IMR-90 (cell line): ENCODE measurements around the gene DNTT. TPM values are rescaled to one million over a fixed set of nuclear protein-coding genes. Genes with fewer than 3 reads are reported as not detected.

Experiments
- ATAC-seq: fragments of 200-7000 bp; cut with Tn5 transposase; 2 replicates; pipeline ENCODE4 v1.9.1; 2020; ENCODE audit warnings: low read depth, mild to moderate bottlenecking, moderate library complexity
- BruUV-seq: library from RNA; stranded (reverse); fragments of 400-500 nt; replicated peaks from 2 replicates; lab custom pipeline; 2021; lab: Mats Ljungman, UMichigan
- CTCF ChIA-PET: fragments of 300-600 bp; formaldehyde crosslinking; extraction: SDS; loops from one replicate; lab custom pipeline; 2021; ENCODE audit warnings: antibody characterized with exemption; lab: Yijun Ruan, JAX
- POLR2A ChIA-PET: fragments of 300-600 bp; sonication (Branson Sonifier 250); formaldehyde crosslinking; loops from one replicate; lab custom pipeline; 2022; ENCODE audit warnings: antibody characterized with exemption; ENCODE audit not compliant: unreplicated experiment; lab: Charles Lee
- DNase-seq: peaks from one replicate; pipeline ENCODE4 v3.0.0; 2013
- H2AFZ ChIP-seq: replicated peaks from 2 replicates; pipeline ENCODE3; 2013; ENCODE audit warnings: low read length, mild to moderate bottlenecking; ENCODE audit not compliant: poor library complexity
- H2AK5ac ChIP-seq: 2 replicates; pipeline ENCODE4 v1.6.1; 2013; ENCODE audit warnings: low read depth, low read length, inconsistent platforms
- H2AK9ac ChIP-seq: replicated peaks from 2 replicates; pipeline ENCODE3; 2013; ENCODE audit warnings: mild to moderate bottlenecking, low read depth, low read length, moderate library complexity; ENCODE audit not compliant: poor library complexity
- H2BK120ac ChIP-seq: 2 replicates; pipeline ENCODE4 v1.6.1; 2013; ENCODE audit warnings: low read depth, low read length, inconsistent platforms
- H2BK15ac ChIP-seq: 3 replicates; pipeline ENCODE4 v1.6.1; 2013; ENCODE audit warnings: low read depth, low read length, inconsistent platforms
- H2BK20ac ChIP-seq: 2 replicates; pipeline ENCODE4 v1.6.1; 2013; ENCODE audit warnings: low read depth, mild to moderate bottlenecking, inconsistent platforms, low read length, moderate library complexity
- H2BK5ac ChIP-seq: 2 replicates; pipeline ENCODE4 v1.6.1; 2013; ENCODE audit warnings: mild to moderate bottlenecking, low read depth, low read length, inconsistent platforms; ENCODE audit not compliant: poor library complexity, severe bottlenecking
- H3K14ac ChIP-seq: replicated peaks from 2 replicates; pipeline ENCODE4 v1.6.1; 2013; ENCODE audit warnings: low read depth, low read length, inconsistent platforms
- H3K18ac ChIP-seq: 2 replicates; pipeline ENCODE4 v1.6.1; 2013; ENCODE audit warnings: low read depth, low read length, control low read depth
- H3K23ac ChIP-seq: 2 replicates; pipeline ENCODE4 v1.6.1; 2013; ENCODE audit warnings: low read depth, low read length, inconsistent platforms
- H3K27ac ChIP-seq: 2 replicates; pipeline ENCODE4 v1.5.1; 2013; ENCODE audit warnings: mild to moderate bottlenecking, control low read depth, low read length; ENCODE audit not compliant: insufficient read depth
- H3K27me3 ChIP-seq: 2 replicates; pipeline ENCODE4 v1.6.1; 2013; ENCODE audit warnings: low read length; ENCODE audit not compliant: control insufficient read depth, insufficient read depth
- H3K36me3 ChIP-seq: 2 replicates; pipeline ENCODE4 v1.6.1; 2013; ENCODE audit warnings: low read length, mixed read lengths; ENCODE audit not compliant: control insufficient read depth, insufficient read depth
- H3K4ac ChIP-seq: 2 replicates; pipeline ENCODE4 v1.6.1; 2013; ENCODE audit warnings: low read depth, low read length, inconsistent platforms
- H3K4me1 ChIP-seq: 2 replicates; pipeline ENCODE4 v1.6.1; 2013; ENCODE audit warnings: low read length, mixed read lengths; ENCODE audit not compliant: control insufficient read depth, insufficient read depth
- H3K4me2 ChIP-seq: 2 replicates; pipeline ENCODE4 v1.6.1; 2013; ENCODE audit warnings: low read depth, mild to moderate bottlenecking, control low read depth, low read length, moderate library complexity
- H3K4me3 ChIP-seq: 2 replicates; pipeline ENCODE4 v1.5.1; 2013; ENCODE audit warnings: low read depth, mild to moderate bottlenecking, control low read depth, low read length, moderate library complexity; ENCODE audit not compliant: insufficient read depth
- H3K56ac ChIP-seq: 2 replicates; pipeline ENCODE4 v1.6.1; 2013; ENCODE audit warnings: low read length, inconsistent platforms; ENCODE audit not compliant: insufficient read depth; ENCODE audit errors: extremely low read depth
- H3K79me1 ChIP-seq, 2 experiments: 2 replicates each; pipeline ENCODE4 v1.6.1; 2013; ENCODE audit warnings: low read length in 2 of 2, inconsistent platforms in 1 of 2, low read depth in 1 of 2
- H3K9ac ChIP-seq: 2 replicates; pipeline ENCODE4 v1.6.1; 2013; ENCODE audit warnings: low read depth, low read length, control low read depth
- H3K9me1 ChIP-seq: 2 replicates; pipeline ENCODE4 v1.6.1; 2013; ENCODE audit warnings: low read length, inconsistent platforms; ENCODE audit not compliant: insufficient read depth
- H3K9me3 ChIP-seq: 2 replicates; pipeline ENCODE4 v1.6.1; 2013; ENCODE audit warnings: low read length; ENCODE audit not compliant: control insufficient read depth, insufficient read depth
- H4K20me1 ChIP-seq: 2 replicates; pipeline ENCODE4 v1.6.1; 2013; ENCODE audit warnings: low read length, inconsistent platforms; ENCODE audit not compliant: insufficient read depth
- H4K5ac ChIP-seq: 2 replicates; pipeline ENCODE4 v1.6.1; 2013; ENCODE audit warnings: mild to moderate bottlenecking, low read depth, low read length, control low read depth
- H4K8ac ChIP-seq, 2 experiments: 2 replicates each; pipeline ENCODE4 v1.6.1; 2013; ENCODE audit warnings: low read depth in 2 of 2, low read length in 2 of 2, control low read depth in 1 of 2, inconsistent platforms in 1 of 2
- H4K91ac ChIP-seq: 2 replicates; pipeline ENCODE4 v1.6.1; 2013; ENCODE audit warnings: low read depth, low read length, inconsistent platforms; ENCODE audit not compliant: insufficient read depth
- BHLHE40 ChIP-seq: fragments of 150-350 bp; IDR thresholded peaks from 2 replicates; pipeline ENCODE4 v1.6.1; 2016; ENCODE audit warnings: mild to moderate bottlenecking, low read depth, low read length
- CEBPB ChIP-seq: IDR thresholded peaks from 2 replicates; pipeline ENCODE4 v1.6.1; 2012; ENCODE audit warnings: low read depth, low read length, improper control_type of control experiment
- FOS ChIP-seq: fragments of 150-350 bp; IDR thresholded peaks from 2 replicates; pipeline ENCODE4 v1.6.1; 2016; ENCODE audit warnings: low read depth, low read length
- NFE2L2 ChIP-seq: fragments of 150-350 bp; IDR thresholded peaks from 2 replicates; pipeline ENCODE4 v1.6.1; 2016; ENCODE audit warnings: low read depth, mild to moderate bottlenecking, low read length
- RAD21 ChIP-seq: IDR thresholded peaks from 2 replicates; pipeline ENCODE4 v1.6.1; 2012; ENCODE audit warnings: low read length, improper control_type of control experiment
- RCOR1 ChIP-seq: IDR thresholded peaks from 2 replicates; pipeline ENCODE4 v1.6.1; 2012; ENCODE audit warnings: mild to moderate bottlenecking, low read length, improper control_type of control experiment; ENCODE audit not compliant: insufficient replicate concordance
- RFX5 ChIP-seq: IDR thresholded peaks from 2 replicates; pipeline ENCODE4 v1.8.0; 2012; ENCODE audit warnings: low read depth, mild to moderate bottlenecking, low read length, moderate library complexity
- SMC3 ChIP-seq: fragments of 150-350 bp; IDR thresholded peaks from 2 replicates; pipeline ENCODE4 v1.6.1; 2016; ENCODE audit warnings: low read depth, mild to moderate bottlenecking, antibody characterized with exemption, low read length, moderate library complexity
- WGBS, 2 experiments: methylation state at CpG; one replicate each; pipeline versions ENCODE4 v1.1.5 to v1.1.7; 2013; ENCODE audit warnings: missing lambda C conversion rate in 2 of 2; ENCODE audit not compliant: insufficient read length in 1 of 2; ENCODE audit errors: extremely low coverage in 2 of 2; 5-methylcytosine and 5-hydroxymethylcytosine counted together
- dilution Hi-C: fragments of 300-500 bp; cut with HindIII; formaldehyde crosslinking; loops from one replicate; pipeline ENCODE4 v1.14.3; 2018; ENCODE audit warnings: low sequenced_read_pairs; ENCODE audit not compliant: unreplicated experiment
- in situ Hi-C: fragments of 300-500 bp; cut with MboI; formaldehyde crosslinking; loops from 3 replicates; pipeline ENCODE4 v1.14.3; 2019; ENCODE audit warnings: low sequenced_read_pairs, inconsistent platforms, mixed read lengths
- intact Hi-C: fragments of 100-400 bp; cut with micrococcal nuclease; formaldehyde crosslinking; loops from 2 replicates; pipeline ENCODE4 v1.10.0; 2022
- polyA plus RNA-seq, 3 experiments: library from polyadenylated mRNA; depleted of rRNA; stranded (reverse); fragments of >200 nt; gene quantifications; 2 replicates each; pipeline ENCODE4 v1.2.3, GENCODE V29; 2012; ENCODE audit warnings: low replicate concordance in 1 of 3
- total RNA-seq: library from RNA; depleted of rRNA; stranded (reverse); fragments of >200 nt; gene quantifications from 2 replicates; pipeline ENCODE4 v1.2.3, GENCODE V29; 2012
- TF ChIP-seq, protein P1 (sequence below): conservative IDR thresholded peaks from 2 replicates; pipeline ENCODE4 v1.5.1; 2012; ENCODE audit warnings: mild to moderate bottlenecking, low read depth, low read length, improper control_type of control experiment

Gene DNTT
- total and polyA plus RNA-seq, 2 of the 4 experiments (the other 2 are of a cell fraction): not detected

DNA sequence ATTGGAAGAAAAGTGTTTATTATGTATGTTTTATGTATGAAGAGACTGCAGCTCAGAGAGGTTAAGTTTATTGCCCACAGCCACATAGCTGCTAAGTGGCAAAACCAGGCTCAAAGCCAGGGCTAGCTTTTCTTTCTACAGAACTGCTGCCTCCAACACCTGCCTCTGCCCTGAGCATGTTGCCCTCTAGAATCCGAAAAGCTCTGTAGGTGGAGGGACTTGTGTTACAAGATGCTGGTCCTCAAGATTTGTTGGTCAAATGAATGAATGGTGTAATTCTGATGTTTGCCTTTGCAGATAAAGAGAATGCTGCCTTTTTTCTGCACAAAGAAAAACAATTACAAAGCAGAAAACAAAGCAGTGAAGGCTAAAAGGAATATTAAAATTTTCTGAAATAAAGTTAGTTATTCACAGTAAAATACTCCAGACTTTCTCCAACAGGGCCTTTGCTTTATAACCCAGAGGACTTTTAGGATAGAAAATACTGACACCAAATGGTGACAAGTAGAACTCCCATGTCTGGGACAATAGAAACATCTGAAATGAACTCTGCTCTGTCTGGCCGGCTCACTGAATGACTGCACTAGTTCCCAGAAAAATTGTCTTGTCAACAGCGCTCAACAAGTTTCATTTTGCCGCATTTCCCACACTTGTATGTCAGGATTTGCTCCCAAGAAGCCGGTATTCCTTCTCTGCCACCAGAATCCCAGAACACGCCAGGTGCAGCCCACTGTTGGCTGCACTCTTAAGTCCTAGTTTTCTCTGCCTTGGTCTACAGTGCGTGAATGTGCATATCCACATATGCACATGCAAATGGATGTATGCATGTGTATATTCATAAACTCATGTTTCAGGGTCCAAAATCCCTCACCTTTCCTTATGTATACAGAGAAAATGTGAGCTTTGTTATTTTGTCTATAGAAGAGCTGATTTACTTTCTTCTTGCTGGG, 11.0 kb upstream of the DNTT start:
- no peak overlapping the region for H3K27ac ChIP-seq
- H3K4me2 ChIP-seq: no peak overlapping the region
- no peaks in the 10 kb centered on the region for H4K20me1 ChIP-seq
- H2AK5ac ChIP-seq: no peak overlapping the region
- TF ChIP-seq RAD21: peak; percentile 58
- no peak for TF ChIP-seq CEBPB
- TF ChIP-seq RFX5: no peak
- TF ChIP-seq FOS: no peak
- TF ChIP-seq NFE2L2: no peak
- TF ChIP-seq, protein P1, sequence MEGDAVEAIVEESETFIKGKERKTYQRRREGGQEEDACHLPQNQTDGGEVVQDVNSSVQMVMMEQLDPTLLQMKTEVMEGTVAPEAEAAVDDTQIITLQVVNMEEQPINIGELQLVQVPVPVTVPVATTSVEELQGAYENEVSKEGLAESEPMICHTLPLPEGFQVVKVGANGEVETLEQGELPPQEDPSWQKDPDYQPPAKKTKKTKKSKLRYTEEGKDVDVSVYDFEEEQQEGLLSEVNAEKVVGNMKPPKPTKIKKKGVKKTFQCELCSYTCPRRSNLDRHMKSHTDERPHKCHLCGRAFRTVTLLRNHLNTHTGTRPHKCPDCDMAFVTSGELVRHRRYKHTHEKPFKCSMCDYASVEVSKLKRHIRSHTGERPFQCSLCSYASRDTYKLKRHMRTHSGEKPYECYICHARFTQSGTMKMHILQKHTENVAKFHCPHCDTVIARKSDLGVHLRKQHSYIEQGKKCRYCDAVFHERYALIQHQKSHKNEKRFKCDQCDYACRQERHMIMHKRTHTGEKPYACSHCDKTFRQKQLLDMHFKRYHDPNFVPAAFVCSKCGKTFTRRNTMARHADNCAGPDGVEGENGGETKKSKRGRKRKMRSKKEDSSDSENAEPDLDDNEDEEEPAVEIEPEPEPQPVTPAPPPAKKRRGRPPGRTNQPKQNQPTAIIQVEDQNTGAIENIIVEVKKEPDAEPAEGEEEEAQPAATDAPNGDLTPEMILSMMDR: peak; percentile 53
- no peak for TF ChIP-seq BHLHE40
- peak; percentile 42; the same call in 1 of the 2 replicates for TF ChIP-seq SMC3
- TF ChIP-seq RCOR1: no peak
- no peak overlapping the region for H3K4me3 ChIP-seq
- H2BK15ac ChIP-seq: no peak overlapping the region
- no peak overlapping the region for H2BK20ac ChIP-seq
- H3K4me1 ChIP-seq: no peaks in the 10 kb centered on the region
- no peaks in the 10 kb centered on the region for H3K27me3 ChIP-seq
- dilution Hi-C loops (no loop called here), in situ Hi-C loops (no loop called here), intact Hi-C loops (loop anchor here (1.0 to 10.0 kb wide), 3 partner anchors 64 to 598 kb away; partner anchors contain the start of gene TCTN3)
- WGBS, 2 experiments: 11% methylated on average over 3 of the region's 7 CpGs; no CpG with 5 or more reads in 1 of the 2 experiments
- ChIA-PET POLR2A (no interaction called here), CTCF (interaction anchor here (0.6 to 1.0 kb wide), 3 partner anchors 11 to 63 kb away, joined by 3 read pairs; no protein-coding TSS in a partner anchor)
- H3K56ac ChIP-seq: no peak overlapping the region
- H4K8ac ChIP-seq: no peak overlapping the region
- H4K91ac ChIP-seq: no peak overlapping the region
- H3K23ac ChIP-seq: no peak overlapping the region
- ATAC-seq: peak; percentile 89
- H3K79me1 ChIP-seq: no peaks in the 10 kb centered on the region
- H2BK120ac ChIP-seq: no peak overlapping the region
- no peak overlapping the region for H2AK9ac ChIP-seq
- no peak overlapping the region for H3K18ac ChIP-seq
- H2BK5ac ChIP-seq: no peak overlapping the region
- DNase-seq: peak; percentile 46
- no peak overlapping the region for H2AFZ ChIP-seq
- H3K36me3 ChIP-seq: no peaks in the 10 kb centered on the region
- no peak overlapping the region for H3K4ac ChIP-seq
- H3K9me3 ChIP-seq: no peaks in the 10 kb centered on the region
- H3K9ac ChIP-seq: no peak overlapping the region
- H4K5ac ChIP-seq: no peak overlapping the region
- BruUV-seq: no TSS peak
- no peak overlapping the region for H3K14ac ChIP-seq
- no peaks in the 10 kb centered on the region for H3K9me1 ChIP-seq
